Gastrocnemius medialis (tissue), 4 donors: ENCODE results near the gene NCOA3. TPM values are rescaled to one million over a fixed set of nuclear protein-coding genes. Genes with fewer than 3 reads are reported as not detected.

Experiments
- ATAC-seq, 2 donors: fragments of 150-250 bp; one replicate each; pipeline ENCODE4 v1.9.1; 2016
- DNase-seq, 2 donors: peaks; one replicate each; pipeline ENCODE4 v3.0.0-alpha.2; 2019
- H3K27ac ChIP-seq, 4 donors: fragments of 200-600 bp; sonication (generic); 1 replicate in 1 of 4; 2 replicates in 3 of 4; pipeline ENCODE4 v1.5.1; 2016 to 2018; ENCODE audit warnings: mild to moderate bottlenecking in 2 of 4, moderate library complexity in 1 of 4
- H3K27me3 ChIP-seq, 3 donors: fragments of 200-600 bp; sonication (generic) in 2 of 3; 1 replicate in 1 of 3; 2 replicates in 2 of 3; pipeline versions ENCODE4 v1.5.1 to v1.6.0; 2016 to 2019; ENCODE audit warnings: mild to moderate bottlenecking in 1 of 3, moderate library complexity in 1 of 3
- H3K36me3 ChIP-seq, 2 donors: fragments of 200-600 bp; sonication (generic) in 1 of 2; one replicate each; pipeline ENCODE4 v1.5.1; 2017 to 2018
- H3K4me1 ChIP-seq, 2 donors: fragments of 200-600 bp; sonication (generic) in 1 of 2; one replicate each; pipeline ENCODE4 v1.5.1; 2016 to 2017; ENCODE audit warnings: mild to moderate bottlenecking in 2 of 2
- H3K4me3 ChIP-seq, 4 donors: fragments of 200-600 bp; sonication (generic) in 3 of 4; 1 replicate in 1 of 4; 2 replicates in 3 of 4; pipeline ENCODE4 v1.5.1; 2016 to 2019; ENCODE audit warnings: mild to moderate bottlenecking in 2 of 4
- H3K9me3 ChIP-seq, 3 donors: fragments of 200-600 bp; sonication (generic) in 2 of 3; 1 replicate in 1 of 3; 2 replicates in 2 of 3; pipeline ENCODE4 v1.5.1; 2016 to 2019
- CTCF ChIP-seq, 5 experiments: fragments of 450-650 bp in 3 of 5; fragments of 200-600 bp in 2 of 5; sonication (generic) in 2 of 5; IDR thresholded peaks in 4 of 5; conservative IDR thresholded peaks in 1 of 5; 1 replicate in 4 of 5; 2 replicates in 1 of 5; pipeline ENCODE4 v1.5.1; 2016 to 2019; ENCODE audit warnings: antibody characterized with exemption in 5 of 5, mild to moderate bottlenecking in 3 of 5, moderate library complexity in 3 of 5
- POLR2A ChIP-seq, 2 donors: fragments of 450-650 bp; IDR thresholded peaks; one replicate each; pipeline ENCODE4 v1.6.1; 2017; ENCODE audit warnings: antibody characterized with exemption in 2 of 2, mild to moderate bottlenecking in 2 of 2, moderate library complexity in 2 of 2
- in situ Hi-C, 4 donors: fragments of 200-750 bp; cut with MboI; loops; one replicate each; pipeline versions ENCODE4 v1.15.0 to v1.8.0; 2017; ENCODE audit warnings: low sequenced_read_pairs in 4 of 4
- intact Hi-C: fragments of 100-400 bp; cut with DNase I; formaldehyde crosslinking; loops from one replicate; pipeline ENCODE4 v1.15.1; 2023; ENCODE audit warnings: low total_unique reads
- total RNA-seq, 4 donors: library from RNA; depleted of rRNA; stranded (reverse); fragments of >200 nt; gene quantifications; one replicate each; pipeline versions ENCODE4 v1.1.0 to v1.2.3, GENCODE V29; 2016

NCOA3 gene
- total RNA-seq, 4 donors from 2014 or later: 52.5 to 86.1 (median 70.1) TPM

DNA sequence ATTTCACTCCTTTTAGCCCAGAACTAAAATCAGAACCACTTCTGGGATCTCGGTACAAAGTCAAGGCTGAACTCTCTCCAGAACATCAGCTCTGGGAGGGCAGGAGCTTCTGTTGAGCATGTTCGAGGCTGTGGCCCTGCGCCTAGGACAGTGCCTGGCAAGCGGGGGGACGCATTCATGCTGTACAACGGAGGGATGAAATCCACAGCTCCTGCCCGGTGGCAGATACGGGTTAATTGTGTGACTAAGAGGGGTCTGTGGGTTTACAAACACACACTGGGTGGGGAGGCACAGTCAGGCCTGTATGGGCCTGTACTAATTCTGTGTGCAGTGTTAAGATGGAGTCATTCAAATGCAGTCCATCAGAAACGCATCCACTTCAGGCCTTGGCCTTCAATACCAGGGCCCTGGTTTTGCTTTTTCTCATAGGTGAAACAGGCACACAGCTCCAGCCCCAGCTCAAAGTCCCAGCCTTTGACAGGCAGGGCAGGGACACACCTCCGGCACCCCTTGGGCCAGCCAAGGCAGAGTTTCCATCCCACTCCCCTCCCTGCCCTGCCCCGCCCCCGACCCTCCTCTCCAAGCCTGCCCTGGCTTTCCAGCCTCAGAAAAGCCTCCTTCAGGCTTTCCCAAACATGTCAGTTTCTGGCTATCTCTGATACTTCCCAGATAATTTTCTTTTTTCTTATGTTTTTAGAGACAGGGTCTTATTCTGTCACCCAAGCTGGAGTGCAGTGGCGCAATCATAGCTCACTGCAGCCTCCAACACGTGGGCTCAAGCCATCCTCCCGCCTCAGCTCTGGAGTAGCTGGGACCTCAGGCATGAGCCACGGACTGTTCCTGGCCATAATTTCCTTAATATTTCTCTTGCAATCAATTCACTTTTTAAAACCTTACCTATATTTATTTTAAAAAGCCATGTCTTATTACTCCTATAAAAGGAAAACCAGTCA, 173.8 kb downstream of the NCOA3 start:
- TF ChIP-seq CTCF (IDR thresholded peaks at IDR 0.05 in 4 of 5, conservative IDR thresholded peaks at IDR 0.05 in 1 of 5) (no peak), POLR2A (IDR thresholded peaks at IDR 0.05) (no peak)
- DNase-seq (no peak), ATAC-seq (no peak)
- in situ Hi-C loops (no loop called here), intact Hi-C loops (no loop called here)
- Histone ChIP-seq H3K27ac (no peak overlapping the region), H3K4me3 (no peak overlapping the region), H3K27me3 (no peaks in the 10 kb centered on the region), H3K36me3 (peaks cover 0 to 4% of the 10 kb centered on the region in 2 donors), H3K4me1 (no peaks in the 10 kb centered on the region), H3K9me3 (no peaks in the 10 kb centered on the region)

- DNase-seq: no peak
- peaks cover 0 to 4% of the 10 kb centered on the region in 2 donors for H3K36me3 ChIP-seq
- no peak for ATAC-seq
- H3K27me3 ChIP-seq: no peaks in the 10 kb centered on the region
- H3K27ac ChIP-seq: no peak overlapping the region
- in situ Hi-C loops: no loop called here
- no peak overlapping the region for H3K4me3 ChIP-seq
- H3K4me1 ChIP-seq: no peaks in the 10 kb centered on the region
- intact Hi-C loops: no loop called here
- H3K9me3 ChIP-seq: no peaks in the 10 kb centered on the region
- no peak for TF ChIP-seq CTCF (IDR thresholded peaks at IDR 0.05 in 4 of 5, conservative IDR thresholded peaks at IDR 0.05 in 1 of 5)
Observed at GRCh38 chr20:47676219-47676721, 174.6 kb downstream of the NCOA3 start.

DNA sequence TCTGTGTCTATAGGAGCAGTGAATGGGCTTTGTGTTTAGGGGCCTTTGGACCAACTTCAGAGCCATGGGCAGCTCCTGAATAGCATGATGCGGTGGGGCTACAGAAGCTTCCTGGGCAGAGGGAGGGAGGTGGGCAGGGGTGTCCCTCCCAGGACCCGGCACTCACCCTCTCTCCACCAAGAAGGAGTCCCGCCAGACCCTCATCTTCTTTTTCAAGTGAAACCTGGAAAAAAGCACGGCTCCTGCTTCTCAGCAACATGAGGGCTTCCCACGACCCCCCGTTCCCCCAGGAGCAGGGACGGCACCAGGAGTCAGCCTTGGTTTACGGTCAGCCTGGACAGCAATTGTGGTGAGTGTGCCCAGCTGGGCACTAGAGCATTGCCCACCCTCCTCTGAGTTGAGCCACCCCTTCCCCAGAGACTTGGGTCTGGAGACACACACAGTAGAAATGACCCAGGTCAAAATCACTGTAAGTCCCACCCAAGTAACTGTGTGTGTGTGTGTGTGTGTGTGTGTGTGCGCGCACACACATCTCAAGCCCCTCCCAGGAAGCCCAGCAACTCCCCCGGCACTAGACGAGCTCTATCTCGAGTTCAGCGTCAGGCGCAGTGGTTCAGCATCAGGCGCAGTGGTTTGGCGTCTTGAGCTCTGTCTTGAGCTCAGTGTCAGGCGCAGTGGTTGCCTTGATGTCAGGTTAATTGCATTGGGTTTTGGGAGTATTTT, 175.4 kb downstream of the NCOA3 start:
- H3K4me3 ChIP-seq: no peak overlapping the region
- TF ChIP-seq CTCF (IDR thresholded peaks at IDR 0.05 in 4 of 5, conservative IDR thresholded peaks at IDR 0.05 in 1 of 5): no peak
- TF ChIP-seq POLR2A (IDR thresholded peaks at IDR 0.05): no peak
- ATAC-seq (no peak), DNase-seq (no peak)
- no peak overlapping the region for H3K27ac ChIP-seq
- in situ Hi-C loops: no loop called here
- H3K4me1 ChIP-seq: no peaks in the 10 kb centered on the region
- H3K36me3 ChIP-seq: peaks cover 0 to 4% of the 10 kb centered on the region in 2 donors
- H3K9me3 ChIP-seq: no peaks in the 10 kb centered on the region
- H3K27me3 ChIP-seq: no peaks in the 10 kb centered on the region
- intact Hi-C loops: no loop called here

DNA sequence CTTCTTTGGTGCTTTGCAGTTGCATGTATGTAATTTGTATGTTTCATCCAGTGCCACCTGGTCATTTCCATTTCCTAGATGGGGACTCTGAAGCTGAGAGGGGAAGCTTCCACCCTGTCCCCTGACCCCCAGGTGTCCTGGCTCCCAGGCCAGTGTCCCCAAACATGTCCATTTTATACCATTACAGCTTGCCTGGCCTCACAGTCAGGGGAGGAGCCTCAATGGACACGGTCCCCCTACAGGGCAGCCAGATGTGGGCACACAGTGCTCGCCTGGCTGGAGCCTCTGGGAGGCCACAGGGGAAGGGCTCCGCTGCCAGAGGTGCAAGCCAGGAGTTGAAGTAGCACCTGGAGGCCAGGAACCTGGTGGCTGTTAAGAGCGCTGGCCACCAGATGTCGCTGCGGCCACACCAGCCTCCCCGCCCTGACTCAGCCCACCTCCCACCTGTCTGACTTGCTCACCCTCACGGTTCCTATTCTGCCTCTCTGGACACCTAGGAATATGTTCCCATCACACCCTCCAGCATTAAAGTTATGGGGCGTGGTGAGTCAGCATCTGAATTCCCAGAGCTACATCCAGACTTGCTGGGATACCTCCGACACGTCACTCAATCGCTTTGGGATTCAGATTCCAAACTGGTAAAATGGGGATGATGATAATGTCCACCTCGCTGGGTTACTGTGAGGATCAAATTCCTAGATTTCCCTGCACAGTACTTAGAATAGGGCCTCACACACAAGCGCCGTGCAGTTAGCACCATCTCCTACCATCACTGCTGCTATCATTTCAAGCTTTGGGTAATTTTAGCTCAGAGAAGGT, 176.2 kb downstream of the NCOA3 start:
- ATAC-seq (no peak), DNase-seq (no peak)
- Histone ChIP-seq H3K27ac (no peak overlapping the region), H3K9me3 (no peaks in the 10 kb centered on the region), H3K4me1 (no peaks in the 10 kb centered on the region), H3K36me3 (peaks cover 0 to 4% of the 10 kb centered on the region in 2 donors), H3K27me3 (no peaks in the 10 kb centered on the region), H3K4me3 (no peak overlapping the region)
- in situ Hi-C loops (no loop called here), intact Hi-C loops (loop anchor here (2.0 kb wide), 1 partner anchor 943 kb away; no protein-coding TSS in a partner anchor)
- TF ChIP-seq CTCF (IDR thresholded peaks at IDR 0.05 in 4 of 5, conservative IDR thresholded peaks at IDR 0.05 in 1 of 5) (peak; percentile 35 to 72 (median 64)), POLR2A (IDR thresholded peaks at IDR 0.05) (no peak)
